Omental fat pad (tissue), 4 donors: ENCODE data around the gene CBX3. TPM values are rescaled to one million over a fixed set of nuclear protein-coding genes. Genes with fewer than 3 reads are reported as not detected.
"Not testable (repeated sequence)": the region's sequence is repeated elsewhere in the genome, so short reads cannot be mapped to it uniquely, and the experiment has no call there.

ENCODE experiments used
- ATAC-seq: fragments of 150-250 bp; one replicate; pipeline ENCODE4 v1.9.1; 2016; ENCODE audit warnings: mild to moderate bottlenecking, moderate library complexity; ENCODE audit not compliant: low FRiP score
- DNase-seq: peaks from one replicate; pipeline ENCODE4 v3.0.0-alpha.2; 2019; ENCODE audit warnings: low spot score
- CTCF ChIP-seq, 3 donors: fragments of 450-650 bp; IDR thresholded peaks; one replicate each; pipeline ENCODE4 v1.5.1; 2016 to 2017; ENCODE audit warnings: antibody characterized with exemption in 3 of 3, mild to moderate bottlenecking in 3 of 3, moderate library complexity in 2 of 3
- total RNA-seq, 4 donors: library from RNA; depleted of rRNA; stranded (reverse); fragments of >200 nt; gene quantifications; one replicate each; pipeline ENCODE4 v1.1.0, GENCODE V29; 2016

CBX3 gene
- total RNA-seq, 4 donors from 2014 or later, result 60.1 to 111 (median 87.4) TPM

GRCh38 chr7:26182706-26183105 lies 18.8 kb upstream of the CBX3 start:
- no peak for DNase-seq
- no peak for ATAC-seq
- TF ChIP-seq CTCF (IDR thresholded peaks at IDR 0.05), result no peak

- DNase-seq, result no peak
- TF ChIP-seq CTCF (IDR thresholded peaks at IDR 0.05), result no peak
- ATAC-seq, result no peak
Observed at GRCh38 chr7:26183545-26184280, 17.8 kb upstream of the CBX3 start.

GRCh38 chr7:26184281-26185101 lies 17.1 kb upstream of the CBX3 start:
- not testable (repeated sequence) for ATAC-seq

DNA sequence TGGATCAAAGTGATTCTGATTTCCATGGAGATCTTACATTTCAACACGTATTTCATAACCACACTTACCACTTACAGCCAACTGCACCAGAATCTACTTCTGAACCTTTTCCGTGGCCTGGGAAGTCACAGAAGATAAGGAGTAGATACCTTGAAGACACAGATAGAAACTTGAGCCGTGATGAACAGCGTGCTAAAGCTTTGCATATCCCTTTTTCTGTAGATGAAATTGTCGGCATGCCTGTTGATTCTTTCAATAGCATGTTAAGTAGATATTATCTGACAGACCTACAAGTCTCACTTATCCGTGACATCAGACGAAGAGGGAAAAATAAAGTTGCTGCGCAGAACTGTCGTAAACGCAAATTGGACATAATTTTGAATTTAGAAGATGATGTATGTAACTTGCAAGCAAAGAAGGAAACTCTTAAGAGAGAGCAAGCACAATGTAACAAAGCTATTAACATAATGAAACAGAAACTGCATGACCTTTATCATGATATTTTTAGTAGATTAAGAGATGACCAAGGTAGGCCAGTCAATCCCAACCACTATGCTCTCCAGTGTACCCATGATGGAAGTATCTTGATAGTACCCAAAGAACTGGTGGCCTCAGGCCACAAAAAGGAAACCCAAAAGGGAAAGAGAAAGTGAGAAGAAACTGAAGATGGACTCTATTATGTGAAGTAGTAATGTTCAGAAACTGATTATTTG lies 16.3 kb upstream of the CBX3 start:
- no peak for DNase-seq
- no peak for TF ChIP-seq CTCF (IDR thresholded peaks at IDR 0.05)
- no peak for ATAC-seq

More at GRCh38 chr7:26184281-26185101, 17.1 kb upstream of the CBX3 start:
- DNase-seq, result not testable (repeated sequence)

GRCh38 chr7:26185844-26186180 lies 15.7 kb upstream of the CBX3 start:
- TF ChIP-seq CTCF (IDR thresholded peaks at IDR 0.05), result no peak
- DNase-seq, result no peak
- no peak for ATAC-seq

DNA sequence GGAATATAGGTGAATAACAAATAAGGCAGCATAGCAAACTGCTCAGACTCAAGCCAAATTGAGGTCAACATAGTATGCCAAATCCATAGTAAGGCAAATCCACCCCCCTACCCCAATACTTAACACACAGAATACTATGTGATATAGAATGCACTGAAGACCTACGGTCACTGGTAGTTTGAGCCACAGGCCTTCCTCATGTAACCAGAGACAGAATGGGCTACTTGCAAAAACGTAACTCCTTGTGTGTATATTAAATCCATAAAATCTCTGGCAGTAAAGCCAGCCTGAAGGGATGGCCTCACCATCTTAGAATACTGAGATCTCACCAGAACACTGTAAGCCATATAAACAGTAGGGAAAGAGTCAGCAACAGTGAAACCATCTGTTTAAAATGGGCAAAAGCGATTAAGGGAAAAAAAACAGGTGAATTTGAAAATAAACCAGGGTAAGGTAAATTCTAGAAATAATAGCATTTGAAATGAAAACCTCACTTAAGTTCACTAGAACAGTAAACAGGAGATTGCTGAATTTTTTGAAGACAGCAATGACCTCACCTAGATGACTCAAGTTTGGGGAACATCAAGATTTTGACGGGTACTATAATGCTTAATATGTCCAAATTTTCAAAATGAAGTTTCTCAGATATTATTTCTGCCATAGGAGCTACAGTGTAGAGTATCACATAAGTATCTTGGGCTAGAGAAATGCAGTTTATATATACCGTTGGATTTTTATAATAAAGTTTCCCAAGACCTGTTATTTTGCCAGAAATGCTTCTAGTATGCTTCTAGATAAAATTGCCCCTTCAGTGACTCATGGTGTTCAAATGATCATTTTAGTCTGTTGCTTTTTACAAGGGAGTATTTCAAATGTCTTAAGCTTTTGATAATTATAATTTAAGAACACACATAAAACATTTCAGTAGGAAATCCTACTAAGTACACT lies 14.9 kb upstream of the CBX3 start:
- no peak for TF ChIP-seq CTCF (IDR thresholded peaks at IDR 0.05)
- ATAC-seq (peak; percentile 42), DNase-seq (no peak)
